DND-41 (cell line): Measurements from ENCODE around the gene PLEKHA3.

Source experiments
- CTCF ChIP-seq: IDR thresholded peaks from 2 replicates; pipeline ENCODE4 v1.5.1; 2012; ENCODE audit warnings: borderline replicate concordance, low read length, moderate library complexity, mild to moderate bottlenecking; ENCODE audit not compliant: poor library complexity, severe bottlenecking; ENCODE audit errors: extremely low read depth
- EZH2 ChIP-seq: IDR thresholded peaks from 3 replicates; pipeline ENCODE4 v1.6.1; 2012; ENCODE audit warnings: borderline replicate concordance, low read depth, mild to moderate bottlenecking, moderate library complexity, low read length, inconsistent platforms; ENCODE audit not compliant: severe bottlenecking

DNA sequence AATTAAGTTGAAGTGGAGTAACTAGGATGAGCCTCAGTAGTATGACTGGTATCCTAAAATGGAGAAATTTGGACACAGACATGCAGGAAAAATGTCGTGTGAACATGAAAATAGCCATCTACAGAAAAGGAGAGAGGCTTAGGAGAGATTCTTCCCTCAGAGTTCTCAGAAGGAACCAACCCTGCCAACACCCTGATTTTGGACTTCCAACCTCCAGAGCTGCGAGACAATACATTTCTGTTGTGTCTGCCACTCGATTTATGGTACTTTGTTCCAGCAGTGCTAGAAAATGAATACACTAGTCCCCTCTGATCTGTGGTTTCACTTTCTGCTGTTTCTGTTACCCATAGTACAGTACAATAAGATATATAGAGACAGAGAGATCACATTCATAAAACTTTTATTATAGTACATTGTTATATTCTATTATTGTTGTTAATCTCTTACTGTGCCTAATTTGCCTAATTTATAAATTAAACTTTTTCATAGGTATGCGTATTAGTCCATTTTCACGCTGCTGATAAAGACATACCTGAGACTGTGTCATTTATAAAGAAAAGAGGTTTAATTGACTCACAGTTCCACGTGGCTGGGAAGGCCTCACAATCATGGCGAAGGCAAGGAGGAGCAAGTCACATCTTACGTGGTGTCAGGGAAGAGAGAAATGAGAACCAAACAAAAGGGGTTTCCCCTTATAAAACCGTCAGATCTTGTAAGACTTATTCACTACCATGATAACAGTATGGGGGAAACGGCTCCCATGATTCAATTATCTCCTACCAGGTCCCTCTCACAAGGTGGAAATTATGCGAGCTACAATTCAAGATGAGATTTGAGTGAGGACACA is 41.3 kb downstream of the PLEKHA3 start:
- TF ChIP-seq CTCF (no peak), EZH2 (no peak)
